PFSK-1 (cell line): ENCODE measurements around the gene ORMDL2.

Experiments
- POLR2AphosphoS5 ChIP-seq: IDR thresholded peaks from 2 replicates; pipeline ENCODE4 v1.6.1; 2012; ENCODE audit warnings: low read depth, mild to moderate bottlenecking, control low read depth, low read length, moderate library complexity
- REST ChIP-seq, 2 experiments: IDR thresholded peaks; 2 replicates each; pipeline versions ENCODE4 v1.6.1 to v1.8.0; 2011 to 2012; ENCODE audit warnings: low read depth in 2 of 2, low read length in 2 of 2, control low read depth in 1 of 2, inconsistent platforms in 1 of 2, mild to moderate bottlenecking in 1 of 2, moderate library complexity in 1 of 2; ENCODE audit not compliant: insufficient read depth in 1 of 2
- SIN3A ChIP-seq: IDR thresholded peaks from 2 replicates; pipeline ENCODE4 v1.6.1; 2012; ENCODE audit warnings: mild to moderate bottlenecking, low read length, moderate library complexity, borderline replicate concordance; ENCODE audit not compliant: insufficient read depth

GRCh38 chr12:55850401-55850800 lies 32.6 kb downstream of the ORMDL2 start:
- no peak for TF ChIP-seq POLR2AphosphoS5
- no peak for TF ChIP-seq REST (IDR thresholded peaks at IDR 0.05; ENCODE audit: insufficient read depth in 1 of 2, low read depth in 2 of 2, low read length in 2 of 2)
- no peak for TF ChIP-seq SIN3A
